ENCODE data around the gene BARD1.

The BARD1 gene

DNA sequence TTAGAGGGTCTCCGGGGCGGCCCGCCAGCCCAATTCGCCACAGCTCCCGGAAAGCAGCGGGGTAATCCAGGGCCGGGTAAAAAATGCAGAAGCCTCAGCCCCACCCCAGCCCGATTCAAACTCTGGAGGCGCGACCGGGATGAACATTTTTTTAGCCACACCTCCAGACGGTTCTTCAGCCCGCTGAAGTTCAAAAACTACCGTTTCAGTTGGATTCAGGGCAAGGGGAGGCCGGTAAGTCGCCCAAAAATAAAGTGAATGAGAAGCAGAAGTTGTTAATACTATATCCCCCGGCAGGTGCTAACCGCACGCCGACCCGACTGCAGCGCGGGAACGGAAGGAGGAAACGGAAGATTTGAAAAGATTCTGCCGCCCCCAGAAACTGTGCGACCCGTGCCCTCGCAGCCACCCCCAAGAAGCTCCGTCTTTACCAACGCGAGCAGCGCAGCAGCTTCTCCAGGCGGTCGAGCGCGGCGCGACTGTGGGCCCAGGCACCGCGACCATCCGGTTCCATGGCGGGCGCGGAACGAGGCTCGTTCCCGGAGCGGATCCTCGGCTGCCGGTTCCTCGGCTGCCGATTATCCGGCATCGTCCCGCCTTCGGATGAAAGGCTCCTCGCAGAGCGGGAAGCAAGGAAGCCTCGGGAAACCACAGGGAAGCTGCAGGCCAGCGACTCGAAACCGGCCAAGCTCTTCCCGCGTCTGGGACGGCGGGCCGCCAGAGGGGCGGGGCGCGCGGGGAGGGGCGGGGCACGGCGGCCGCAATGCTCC lies at the start of gene BARD1:
Gene BARD1 (minus strand): TSS at position 703 of the 770 bp plus-strand sequence. CDS start 114 bp downstream, at position 589.
- DNase-seq (ENCODE audit: low spot score): peak; percentile 47
- TF ChIP-seq, protein P1, sequence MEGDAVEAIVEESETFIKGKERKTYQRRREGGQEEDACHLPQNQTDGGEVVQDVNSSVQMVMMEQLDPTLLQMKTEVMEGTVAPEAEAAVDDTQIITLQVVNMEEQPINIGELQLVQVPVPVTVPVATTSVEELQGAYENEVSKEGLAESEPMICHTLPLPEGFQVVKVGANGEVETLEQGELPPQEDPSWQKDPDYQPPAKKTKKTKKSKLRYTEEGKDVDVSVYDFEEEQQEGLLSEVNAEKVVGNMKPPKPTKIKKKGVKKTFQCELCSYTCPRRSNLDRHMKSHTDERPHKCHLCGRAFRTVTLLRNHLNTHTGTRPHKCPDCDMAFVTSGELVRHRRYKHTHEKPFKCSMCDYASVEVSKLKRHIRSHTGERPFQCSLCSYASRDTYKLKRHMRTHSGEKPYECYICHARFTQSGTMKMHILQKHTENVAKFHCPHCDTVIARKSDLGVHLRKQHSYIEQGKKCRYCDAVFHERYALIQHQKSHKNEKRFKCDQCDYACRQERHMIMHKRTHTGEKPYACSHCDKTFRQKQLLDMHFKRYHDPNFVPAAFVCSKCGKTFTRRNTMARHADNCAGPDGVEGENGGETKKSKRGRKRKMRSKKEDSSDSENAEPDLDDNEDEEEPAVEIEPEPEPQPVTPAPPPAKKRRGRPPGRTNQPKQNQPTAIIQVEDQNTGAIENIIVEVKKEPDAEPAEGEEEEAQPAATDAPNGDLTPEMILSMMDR (IDR thresholded peaks at IDR 0.05; ENCODE audit: extremely low read depth, missing control alignments): no peak

DNA sequence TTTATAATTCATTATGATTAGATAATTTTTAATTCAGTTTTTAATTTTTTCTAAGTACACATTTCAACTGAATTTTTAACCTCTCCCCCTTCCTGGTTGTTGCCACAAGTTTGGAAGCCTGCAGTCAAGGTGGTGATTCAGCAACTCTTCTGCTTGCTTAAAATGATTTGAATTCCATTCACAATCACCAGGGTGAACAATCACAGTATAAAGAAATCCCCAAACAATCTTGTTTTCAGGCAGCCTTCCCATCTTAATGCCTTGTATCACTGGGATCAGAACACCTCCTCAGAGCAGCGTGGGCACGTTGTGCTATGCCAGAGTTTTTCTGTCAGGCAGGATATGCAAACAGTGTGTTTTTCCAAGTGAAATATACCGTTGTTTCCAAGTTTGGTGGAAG lies 46.7 kb upstream of the BARD1 start:
- no peak for DNase-seq (ENCODE audit: low spot score)
- TF ChIP-seq, protein P1 (IDR thresholded peaks at IDR 0.05; ENCODE audit: extremely low read depth, missing control alignments): no peak

DNA sequence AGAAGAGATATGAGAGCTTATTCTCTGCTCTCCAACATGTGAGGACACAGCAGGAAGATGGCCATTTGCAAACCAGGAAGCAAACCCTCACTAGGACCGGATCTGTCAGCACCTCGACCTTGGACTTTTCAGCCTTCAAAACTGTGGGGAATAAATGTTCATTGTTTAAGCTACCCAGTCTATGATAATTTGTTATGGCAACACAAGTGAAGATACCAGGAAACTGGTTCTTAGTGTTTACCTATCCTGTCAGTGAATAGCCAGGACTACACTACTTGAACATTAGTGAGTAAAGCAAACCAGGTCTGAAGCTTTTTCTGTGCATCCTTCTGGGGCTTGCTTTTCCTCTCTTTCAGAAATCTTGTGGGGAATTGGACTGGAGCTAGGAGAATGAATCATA lies 44.4 kb upstream of the BARD1 start:
- DNase-seq (ENCODE audit: low spot score): no peak

DNA sequence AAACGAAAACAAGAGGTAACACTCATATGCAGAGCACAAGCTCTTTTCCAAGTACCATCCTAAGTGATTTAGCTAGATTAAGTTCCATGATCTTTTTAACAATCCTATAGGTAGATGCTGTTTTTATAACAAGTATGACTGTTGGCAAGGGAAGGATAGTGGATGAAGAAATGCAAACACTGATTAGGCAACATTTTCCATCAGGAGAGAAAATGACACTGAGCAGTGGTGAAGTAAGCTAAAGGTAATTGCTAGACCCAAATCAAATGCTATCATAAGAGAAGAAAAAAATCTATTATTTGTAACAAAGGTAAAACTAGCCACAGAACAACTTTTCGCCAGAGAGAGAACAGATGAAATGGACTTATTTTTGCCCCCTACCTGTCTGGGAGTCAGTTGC lies 34.3 kb upstream of the BARD1 start:
- TF ChIP-seq, protein P1 (IDR thresholded peaks at IDR 0.05; ENCODE audit: extremely low read depth, missing control alignments): no peak

More for the DNA sequence above, 44.4 kb upstream of the BARD1 start:
- TF ChIP-seq, protein P1 (IDR thresholded peaks at IDR 0.05; ENCODE audit: extremely low read depth, missing control alignments): no peak

DNA sequence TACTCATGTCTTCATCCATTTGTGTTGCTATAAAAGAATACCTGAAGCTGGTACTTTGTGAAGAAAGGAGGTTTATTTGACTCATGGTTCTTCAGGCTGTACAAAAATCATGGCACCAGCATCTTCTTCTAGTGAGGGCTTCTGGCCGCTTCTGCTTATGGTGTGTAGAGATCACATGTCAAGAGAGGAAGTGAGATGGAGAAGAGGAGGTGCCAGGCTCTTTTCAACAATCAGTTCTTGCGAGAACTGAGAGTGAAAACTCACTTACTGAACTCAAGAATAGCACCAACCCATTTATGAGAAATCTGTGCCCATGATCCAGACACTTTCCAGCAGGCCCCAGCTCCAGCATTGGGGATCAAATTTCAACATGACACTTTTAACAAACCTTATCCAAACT lies 30.0 kb upstream of the BARD1 start:
- TF ChIP-seq, protein P1 (IDR thresholded peaks at IDR 0.05; ENCODE audit: extremely low read depth, missing control alignments): no peak
- DNase-seq (ENCODE audit: low spot score): no peak

More for the DNA sequence above, 34.3 kb upstream of the BARD1 start:
- no peak for DNase-seq (ENCODE audit: low spot score)

DNA sequence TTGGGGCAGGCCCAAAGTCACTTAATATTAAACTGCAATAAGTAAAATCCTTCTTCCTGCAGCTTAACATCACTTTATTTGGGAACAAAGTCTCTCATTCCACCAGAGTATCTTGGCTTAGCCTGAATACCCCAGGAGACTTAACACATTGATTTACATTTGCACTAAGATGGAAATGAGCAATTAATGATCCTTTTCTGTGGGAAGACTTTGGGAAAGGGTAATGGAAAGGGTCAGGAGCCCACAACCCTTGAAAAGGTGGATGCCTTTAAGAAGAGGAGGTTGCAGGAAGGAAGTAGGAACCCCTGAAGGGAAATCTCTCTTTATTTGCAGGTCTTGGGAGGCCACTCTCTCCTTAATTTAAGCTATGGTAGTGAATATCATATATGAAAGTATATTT lies 28.0 kb upstream of the BARD1 start:
- TF ChIP-seq, protein P1 (IDR thresholded peaks at IDR 0.05; ENCODE audit: extremely low read depth, missing control alignments): no peak
- DNase-seq (ENCODE audit: low spot score): no peak

DNA sequence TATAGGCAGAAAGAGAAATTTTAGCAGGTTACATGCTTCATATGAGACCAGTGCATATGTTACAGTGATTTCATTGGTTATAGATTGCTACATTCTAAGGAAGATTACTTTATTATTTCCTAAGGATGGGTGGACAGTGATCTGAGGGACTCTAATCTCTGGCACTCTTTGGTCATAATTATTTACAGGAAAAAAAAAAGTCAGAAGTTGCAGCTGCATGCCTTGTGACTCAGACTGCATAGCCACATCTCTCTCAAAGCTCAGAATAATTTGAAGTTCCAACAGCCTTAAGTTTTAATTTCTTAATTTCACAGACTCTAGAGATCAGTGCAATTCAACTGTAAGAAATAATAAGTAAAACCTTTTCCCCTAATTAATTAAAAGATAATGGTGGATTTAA lies 27.1 kb upstream of the BARD1 start:
- DNase-seq (ENCODE audit: low spot score): no peak

More for the DNA sequence above, 27.1 kb upstream of the BARD1 start:
- TF ChIP-seq, protein P1 (IDR thresholded peaks at IDR 0.05; ENCODE audit: extremely low read depth, missing control alignments): no peak
